Measurements from ENCODE around the gene CAMTA2.
"Not testable (repeated sequence)": the region's sequence is repeated elsewhere in the genome, so short reads cannot be mapped to it uniquely, and the experiment has no call there.

CAMTA2 gene

DNA sequence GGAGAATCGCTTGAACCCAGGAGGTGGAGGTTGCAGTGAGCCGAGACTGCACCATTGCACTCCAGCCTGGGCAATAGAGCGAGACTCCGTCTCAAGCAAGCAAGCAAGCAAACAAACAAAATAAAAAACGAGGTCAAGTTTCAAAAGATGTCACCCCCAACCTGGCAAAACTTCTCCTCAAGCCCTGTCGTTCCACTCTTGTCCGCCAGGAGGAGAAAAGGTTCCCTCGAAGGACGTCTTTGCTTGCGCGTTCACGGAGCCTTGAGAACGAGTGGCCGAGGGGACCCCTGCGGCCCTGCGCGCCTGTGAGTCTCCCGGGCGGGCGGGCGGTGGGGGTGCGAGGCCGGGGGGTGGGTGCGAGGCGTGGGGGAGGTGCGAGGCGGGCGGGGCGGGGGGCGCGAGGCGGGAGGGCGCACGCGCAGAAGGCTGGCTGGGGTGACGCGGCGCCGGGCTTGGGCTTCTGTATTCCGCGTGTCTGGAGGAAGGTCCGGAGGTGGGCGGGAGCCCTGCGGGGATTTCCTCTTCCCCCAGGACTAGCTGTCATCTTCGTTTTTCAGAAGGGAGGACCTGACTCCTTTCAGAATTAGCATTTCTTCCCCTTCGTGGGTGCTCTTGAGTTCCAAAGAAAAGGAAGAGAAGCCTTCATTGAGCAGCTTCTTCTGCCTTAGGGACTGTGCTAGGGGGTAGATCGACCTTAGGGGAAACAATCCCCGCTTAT is 44.0 kb upstream of the CAMTA2 start:
- DNase-seq (ENCODE audit: extremely low read depth, low read depth) = peak; percentile 44
- TF ChIP-seq, protein P1, sequence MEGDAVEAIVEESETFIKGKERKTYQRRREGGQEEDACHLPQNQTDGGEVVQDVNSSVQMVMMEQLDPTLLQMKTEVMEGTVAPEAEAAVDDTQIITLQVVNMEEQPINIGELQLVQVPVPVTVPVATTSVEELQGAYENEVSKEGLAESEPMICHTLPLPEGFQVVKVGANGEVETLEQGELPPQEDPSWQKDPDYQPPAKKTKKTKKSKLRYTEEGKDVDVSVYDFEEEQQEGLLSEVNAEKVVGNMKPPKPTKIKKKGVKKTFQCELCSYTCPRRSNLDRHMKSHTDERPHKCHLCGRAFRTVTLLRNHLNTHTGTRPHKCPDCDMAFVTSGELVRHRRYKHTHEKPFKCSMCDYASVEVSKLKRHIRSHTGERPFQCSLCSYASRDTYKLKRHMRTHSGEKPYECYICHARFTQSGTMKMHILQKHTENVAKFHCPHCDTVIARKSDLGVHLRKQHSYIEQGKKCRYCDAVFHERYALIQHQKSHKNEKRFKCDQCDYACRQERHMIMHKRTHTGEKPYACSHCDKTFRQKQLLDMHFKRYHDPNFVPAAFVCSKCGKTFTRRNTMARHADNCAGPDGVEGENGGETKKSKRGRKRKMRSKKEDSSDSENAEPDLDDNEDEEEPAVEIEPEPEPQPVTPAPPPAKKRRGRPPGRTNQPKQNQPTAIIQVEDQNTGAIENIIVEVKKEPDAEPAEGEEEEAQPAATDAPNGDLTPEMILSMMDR (IDR thresholded peaks at IDR 0.05; ENCODE audit: low read depth, low read length) = peak; percentile 81

DNA sequence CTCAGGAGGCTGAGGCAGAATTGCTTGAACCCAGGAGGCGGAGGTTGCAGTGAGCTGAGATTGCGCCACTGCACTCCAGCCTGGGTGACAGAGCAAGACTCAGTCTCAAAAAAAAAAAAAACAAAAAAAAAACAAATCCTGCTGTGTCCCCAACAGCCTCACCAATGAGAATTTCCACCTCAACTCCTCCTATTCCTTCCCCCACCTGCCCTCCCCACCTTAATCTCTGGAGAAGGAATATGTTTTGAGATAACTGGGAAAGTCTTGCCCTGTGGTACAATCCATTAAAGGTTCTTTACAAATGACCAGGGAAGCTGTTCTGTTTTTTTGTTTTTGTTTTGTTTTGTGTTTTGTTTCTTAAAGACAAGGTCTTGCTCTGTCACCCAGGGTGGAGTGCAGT is 42.7 kb upstream of the CAMTA2 start:
- not testable (repeated sequence) for DNase-seq (ENCODE audit: extremely low read depth, low read depth)

DNA sequence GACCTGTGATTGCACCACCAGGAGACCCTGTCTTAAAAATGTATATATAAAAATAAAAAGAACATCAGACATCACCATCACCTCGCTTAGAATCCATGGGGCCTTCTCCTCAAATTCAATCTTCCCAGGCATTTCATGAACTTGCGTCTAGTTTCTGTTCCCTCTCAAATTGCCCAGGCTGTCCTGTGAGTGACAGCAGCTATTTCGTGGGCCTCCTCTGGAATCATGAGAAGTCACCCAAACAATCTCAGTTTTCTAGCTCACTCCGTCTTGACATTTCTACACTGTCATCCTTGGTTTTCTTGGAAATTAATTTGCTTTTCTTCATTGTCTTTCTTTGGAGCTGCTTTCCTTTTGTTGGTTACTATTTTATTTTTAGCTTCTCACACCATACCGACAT is 40.4 kb upstream of the CAMTA2 start:
- DNase-seq (ENCODE audit: extremely low read depth, low read depth) = no peak
- TF ChIP-seq, protein P1 (IDR thresholded peaks at IDR 0.05; ENCODE audit: low read depth, low read length) = no peak

DNA sequence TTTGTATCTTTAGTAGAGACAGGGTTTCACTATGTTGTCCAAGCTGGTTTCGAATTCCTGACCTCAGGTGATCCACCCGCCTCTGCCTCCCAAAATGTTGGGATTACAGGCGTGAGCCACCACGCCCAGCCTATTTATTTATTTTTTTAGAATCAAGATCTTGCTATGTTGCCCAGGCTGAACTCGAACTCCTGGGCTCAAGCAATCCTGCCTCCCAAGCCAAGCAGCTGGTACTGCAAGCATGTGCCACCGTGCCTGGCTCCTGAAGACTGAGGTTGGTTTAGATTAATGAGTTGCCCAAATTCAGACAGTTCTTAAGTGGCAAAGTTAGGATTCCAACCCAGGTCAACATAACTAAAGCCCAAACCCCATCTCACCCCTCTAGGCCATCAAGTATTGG is 39.8 kb upstream of the CAMTA2 start:
- no peak for DNase-seq (ENCODE audit: extremely low read depth, low read depth)
- TF ChIP-seq, protein P1 (IDR thresholded peaks at IDR 0.05; ENCODE audit: low read depth, low read length) = no peak

DNA sequence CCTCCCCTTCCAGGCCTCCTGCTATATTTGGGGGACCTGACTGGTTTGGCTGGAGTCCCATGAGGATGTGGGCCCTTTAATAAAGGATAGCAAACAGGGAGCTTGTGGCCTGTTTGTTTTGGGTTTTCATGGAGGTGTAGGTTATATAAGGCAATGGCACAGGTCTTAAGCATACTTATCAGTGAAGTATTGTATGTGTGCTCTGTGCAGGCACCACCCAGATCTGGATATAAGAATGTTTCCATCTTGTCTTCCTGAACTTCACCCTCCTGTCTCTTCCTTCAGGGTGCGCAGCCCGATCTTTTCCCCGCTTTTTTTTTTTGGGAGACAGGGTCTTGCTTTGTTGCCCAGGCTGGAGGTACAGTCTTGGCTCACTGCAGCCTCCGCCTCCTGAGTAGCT is 37.1 kb upstream of the CAMTA2 start:
- DNase-seq (ENCODE audit: extremely low read depth, low read depth) = no peak
- TF ChIP-seq, protein P1 (IDR thresholded peaks at IDR 0.05; ENCODE audit: low read depth, low read length) = no peak

DNA sequence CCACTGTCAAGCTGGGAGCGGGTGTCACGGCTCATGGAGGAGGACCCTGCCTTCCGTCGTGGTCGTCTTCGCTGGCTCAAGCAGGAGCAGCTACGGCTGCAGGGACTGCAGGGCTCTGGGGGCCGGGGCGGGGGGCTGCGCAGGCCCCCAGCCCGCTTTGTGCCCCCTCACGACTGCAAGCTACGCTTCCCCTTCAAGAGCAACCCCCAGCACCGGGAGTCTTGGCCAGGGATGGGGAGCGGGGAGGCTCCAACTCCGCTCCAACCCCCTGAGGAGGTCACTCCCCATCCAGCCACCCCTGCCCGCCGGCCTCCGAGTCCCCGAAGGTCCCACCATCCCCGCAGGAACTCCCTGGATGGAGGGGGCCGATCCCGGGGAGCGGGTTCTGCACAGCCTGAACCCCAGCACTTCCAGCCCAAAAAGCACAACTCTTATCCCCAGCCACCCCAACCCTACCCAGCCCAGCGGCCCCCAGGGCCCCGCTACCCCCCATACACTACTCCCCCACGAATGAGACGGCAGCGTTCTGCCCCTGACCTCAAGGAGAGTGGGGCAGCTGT is 36.2 kb upstream of the CAMTA2 start:
- TF ChIP-seq, protein P1 (IDR thresholded peaks at IDR 0.05; ENCODE audit: low read depth, low read length) = no peak
- no peak for DNase-seq (ENCODE audit: extremely low read depth, low read depth)

DNA sequence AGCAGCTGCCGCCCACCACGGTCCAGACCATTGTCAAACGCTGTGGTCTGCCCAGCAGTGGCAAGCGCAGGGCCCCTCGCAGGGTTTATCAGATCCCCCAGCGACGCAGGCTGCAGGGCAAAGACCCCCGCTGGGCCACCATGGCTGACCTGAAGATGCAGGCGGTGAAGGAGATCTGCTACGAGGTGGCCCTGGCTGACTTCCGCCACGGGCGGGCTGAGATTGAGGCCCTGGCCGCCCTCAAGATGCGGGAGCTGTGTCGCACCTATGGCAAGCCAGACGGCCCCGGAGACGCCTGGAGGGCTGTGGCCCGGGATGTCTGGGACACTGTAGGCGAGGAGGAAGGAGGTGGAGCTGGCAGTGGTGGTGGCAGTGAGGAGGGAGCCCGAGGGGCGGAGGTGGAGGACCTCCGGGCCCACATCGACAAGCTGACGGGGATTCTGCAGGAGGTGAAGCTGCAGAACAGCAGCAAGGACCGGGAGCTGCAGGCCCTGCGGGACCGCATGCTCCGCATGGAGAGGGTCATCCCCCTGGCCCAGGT is 34.8 kb upstream of the CAMTA2 start:
- TF ChIP-seq, protein P1 (IDR thresholded peaks at IDR 0.05; ENCODE audit: low read depth, low read length) = no peak
- no peak for DNase-seq (ENCODE audit: extremely low read depth, low read depth)

Data from AG09319 (cell line).